ENCODE results near the gene FOXA2. TPM values are rescaled to one million over a fixed set of nuclear protein-coding genes. Genes with fewer than 3 reads are reported as not detected.

FOXA2 gene
- 10 to 100 TPM; 42.5 to 63.3 TPM for total RNA-seq

DNA sequence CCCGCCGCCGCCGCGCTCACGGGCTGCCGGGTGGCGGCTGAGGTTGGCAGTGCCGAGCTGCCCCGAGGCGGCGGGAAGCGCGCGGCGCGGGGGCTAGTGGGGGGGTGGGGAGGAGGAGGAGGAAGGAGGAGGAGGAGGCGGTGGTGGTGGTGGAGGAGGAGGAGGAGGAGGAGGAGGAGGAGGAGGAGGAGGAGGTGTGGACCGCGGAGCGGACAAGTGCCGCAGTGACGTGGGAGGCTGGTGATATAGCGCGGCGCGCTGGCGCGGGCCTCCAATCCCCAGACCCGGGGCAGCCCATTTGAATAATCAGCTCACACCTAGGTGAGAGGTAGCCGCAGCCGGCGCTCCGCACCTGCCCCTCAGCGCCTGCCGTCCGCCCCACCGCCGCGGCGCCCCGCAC lies at the start of gene FOXA2:
Gene FOXA2 (minus strand): TSS at position 51 of the 400 bp plus-strand sequence. CDS start 294 bp downstream, outside the sequence.
- Histone ChIP-seq H3K36me3 (replicated peaks in 1 of 2; ENCODE audit: insufficient read depth in 1 of 2, low read depth in 2 of 2) (no peaks in the 10 kb centered on the region), H3K4me3 (peak within 1 kb of the TSS; percentile 63 to 83), H3K27me3 (no peaks in the 10 kb centered on the region), H3K4me1 (peaks cover 44% of the 10 kb centered on the region), H3K9me3 (no peaks in the 10 kb centered on the region), H3K27ac (peak within 1 kb of the TSS; percentile 97 to 99 (median 98))
- TF ChIP-seq, protein P1, sequence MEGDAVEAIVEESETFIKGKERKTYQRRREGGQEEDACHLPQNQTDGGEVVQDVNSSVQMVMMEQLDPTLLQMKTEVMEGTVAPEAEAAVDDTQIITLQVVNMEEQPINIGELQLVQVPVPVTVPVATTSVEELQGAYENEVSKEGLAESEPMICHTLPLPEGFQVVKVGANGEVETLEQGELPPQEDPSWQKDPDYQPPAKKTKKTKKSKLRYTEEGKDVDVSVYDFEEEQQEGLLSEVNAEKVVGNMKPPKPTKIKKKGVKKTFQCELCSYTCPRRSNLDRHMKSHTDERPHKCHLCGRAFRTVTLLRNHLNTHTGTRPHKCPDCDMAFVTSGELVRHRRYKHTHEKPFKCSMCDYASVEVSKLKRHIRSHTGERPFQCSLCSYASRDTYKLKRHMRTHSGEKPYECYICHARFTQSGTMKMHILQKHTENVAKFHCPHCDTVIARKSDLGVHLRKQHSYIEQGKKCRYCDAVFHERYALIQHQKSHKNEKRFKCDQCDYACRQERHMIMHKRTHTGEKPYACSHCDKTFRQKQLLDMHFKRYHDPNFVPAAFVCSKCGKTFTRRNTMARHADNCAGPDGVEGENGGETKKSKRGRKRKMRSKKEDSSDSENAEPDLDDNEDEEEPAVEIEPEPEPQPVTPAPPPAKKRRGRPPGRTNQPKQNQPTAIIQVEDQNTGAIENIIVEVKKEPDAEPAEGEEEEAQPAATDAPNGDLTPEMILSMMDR (IDR thresholded peaks at IDR 0.05), result peak in 1 of 7 experiments; percentile 3
- peak; percentile 19 to 90 (median 76) for TF ChIP-seq POLR2A (IDR thresholded peaks at IDR 0.05)
- ATAC-seq, result peak; percentile 73
- 0 to 2% methylated on average over 20 to 27 of the region's 42 CpGs for WGBS, 2 donors
- intact Hi-C loops (cut with DNase I), result loop anchor here (10.0 kb wide), 1 partner anchor 130 kb away; no protein-coding TSS in a partner anchor
- peak; percentile 94 to 96 (median 95) for DNase-seq

DNA sequence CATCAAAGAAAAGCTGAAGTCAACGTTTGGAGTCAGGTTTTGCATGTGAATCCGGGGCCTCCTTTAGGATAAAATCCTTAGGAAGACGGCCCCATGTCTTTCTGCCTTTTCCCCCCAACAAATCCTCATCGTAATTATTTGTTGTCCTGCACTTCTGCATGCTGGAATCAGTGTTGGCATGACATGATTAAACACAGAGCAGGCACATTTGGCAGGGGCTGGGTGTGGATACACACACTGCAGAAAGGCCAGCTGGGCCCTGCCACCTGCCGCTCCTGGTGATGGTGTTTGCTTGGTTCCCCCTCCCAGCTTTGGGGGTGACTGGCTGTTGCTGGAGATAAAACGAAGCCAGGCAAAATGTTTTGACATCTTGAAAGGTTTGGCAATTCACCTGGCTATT lies 46.3 kb upstream of the FOXA2 start:
- Histone ChIP-seq H3K9me3 (no peaks in the 10 kb centered on the region), H3K27me3 (no peaks in the 10 kb centered on the region), H3K27ac (no peak overlapping the region), H3K4me3 (no peak overlapping the region), H3K4me1 (no peaks in the 10 kb centered on the region), H3K36me3 (replicated peaks in 1 of 2; ENCODE audit: insufficient read depth in 1 of 2, low read depth in 2 of 2) (no peaks in the 10 kb centered on the region)
- 29% methylated on average over 6 of the region's 6 CpGs for WGBS, 2 donors
- no peak for TF ChIP-seq POLR2A (IDR thresholded peaks at IDR 0.05)
- TF ChIP-seq, protein P1 (IDR thresholded peaks at IDR 0.05), result no peak
- ATAC-seq (no peak), DNase-seq (peak in 2 of 4 donors; percentile 5 to 23)
- intact Hi-C loops (cut with DNase I), result no loop called here

DNA sequence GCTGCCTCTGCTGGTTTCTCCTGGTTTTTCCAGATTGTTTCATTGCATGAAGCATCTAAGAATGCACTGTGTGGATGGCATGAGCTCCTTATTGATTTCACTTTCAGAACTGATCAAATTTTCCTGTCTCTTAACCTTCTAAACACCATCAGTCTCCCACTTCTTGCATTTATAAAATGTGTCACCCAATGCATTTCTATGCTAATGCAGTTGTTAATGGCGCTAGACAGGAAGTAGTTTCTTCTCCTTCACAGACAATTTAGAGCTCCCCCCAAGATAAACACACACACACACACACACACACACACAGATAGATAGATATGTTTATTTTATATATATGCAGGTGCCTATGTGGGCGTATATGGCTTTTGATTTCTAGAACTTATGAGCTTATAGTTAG lies 45.6 kb upstream of the FOXA2 start:
- no peak for ATAC-seq
- H3K27me3 ChIP-seq, result no peaks in the 10 kb centered on the region
- intact Hi-C loops (cut with DNase I), result no loop called here
- H3K4me3 ChIP-seq, result no peak overlapping the region
- WGBS, 2 donors, result 82 to 84% methylated on average over 2 of the region's 2 CpGs
- H3K27ac ChIP-seq, result no peak overlapping the region
- no peaks in the 10 kb centered on the region for H3K36me3 ChIP-seq (replicated peaks in 1 of 2; ENCODE audit: insufficient read depth in 1 of 2, low read depth in 2 of 2)
- no peak for TF ChIP-seq POLR2A (IDR thresholded peaks at IDR 0.05)
- TF ChIP-seq, protein P1 (IDR thresholded peaks at IDR 0.05), result no peak
- DNase-seq, result no peak
- no peaks in the 10 kb centered on the region for H3K9me3 ChIP-seq
- H3K4me1 ChIP-seq, result no peaks in the 10 kb centered on the region

DNA sequence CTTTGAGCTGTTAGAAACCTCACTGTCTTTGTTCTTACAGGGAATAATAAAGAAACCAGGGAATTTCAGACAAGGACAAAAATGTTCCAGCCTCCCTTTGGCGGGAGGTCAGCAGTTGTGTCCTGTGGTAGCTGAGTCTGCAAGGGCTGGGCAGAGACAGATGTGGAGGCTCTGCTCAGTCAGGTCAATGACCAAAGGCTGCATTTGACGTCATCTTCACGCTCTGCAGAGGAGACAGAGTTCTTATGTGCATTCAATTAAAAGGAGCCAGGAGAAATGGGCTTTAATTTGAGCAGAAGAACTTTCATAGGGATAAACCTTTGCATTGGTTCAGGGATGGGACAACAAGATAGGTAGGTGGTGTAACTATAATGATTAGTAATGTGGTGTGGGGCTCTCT lies 45.1 kb upstream of the FOXA2 start:
- ATAC-seq (no peak), DNase-seq (no peak)
- no peak for TF ChIP-seq POLR2A (IDR thresholded peaks at IDR 0.05)
- TF ChIP-seq, protein P1 (IDR thresholded peaks at IDR 0.05), result no peak
- Histone ChIP-seq H3K4me3 (no peak overlapping the region), H3K4me1 (no peaks in the 10 kb centered on the region), H3K9me3 (no peaks in the 10 kb centered on the region), H3K27ac (no peak overlapping the region), H3K36me3 (replicated peaks in 1 of 2; ENCODE audit: insufficient read depth in 1 of 2, low read depth in 2 of 2) (no peaks in the 10 kb centered on the region), H3K27me3 (no peaks in the 10 kb centered on the region)
- intact Hi-C loops (cut with DNase I), result no loop called here
- 73 to 80% methylated on average over 3 of the region's 3 CpGs for WGBS, 2 donors

DNA sequence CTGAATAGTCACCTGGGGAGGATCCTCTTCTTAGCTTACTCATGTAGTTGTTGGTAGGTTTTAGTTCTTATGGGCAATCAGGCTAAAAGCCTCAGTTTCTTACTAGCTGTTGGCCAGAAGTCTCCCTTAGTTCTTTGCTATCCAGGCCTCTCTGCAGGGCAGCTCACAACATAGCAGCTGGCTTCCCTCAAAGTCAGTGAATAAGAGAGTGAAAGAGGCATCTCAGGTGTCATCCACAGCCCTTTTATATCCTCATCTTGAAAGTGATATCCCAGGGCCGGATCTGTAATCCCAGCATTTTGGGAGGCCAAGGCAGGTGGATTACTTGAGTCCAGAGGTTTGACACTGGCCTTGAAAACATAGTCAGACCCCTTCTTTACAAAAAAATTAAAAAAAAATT lies 42.1 kb upstream of the FOXA2 start:
- TF ChIP-seq, protein P1 (IDR thresholded peaks at IDR 0.05), result no peak
- TF ChIP-seq POLR2A (IDR thresholded peaks at IDR 0.05), result no peak
- Histone ChIP-seq H3K27me3 (no peaks in the 10 kb centered on the region), H3K4me3 (no peak overlapping the region), H3K9me3 (no peaks in the 10 kb centered on the region), H3K4me1 (no peaks in the 10 kb centered on the region), H3K27ac (no peak overlapping the region), H3K36me3 (replicated peaks in 1 of 2; ENCODE audit: insufficient read depth in 1 of 2, low read depth in 2 of 2) (no peaks in the 10 kb centered on the region)
- WGBS, 2 donors, result 76 to 90% methylated on average over 1 of the region's 1 CpG
- DNase-seq (no peak), ATAC-seq (no peak)
- intact Hi-C loops (cut with DNase I), result no loop called here
